ENCODE measurements around the gene TSC2. TPM values are rescaled to one million over a fixed set of nuclear protein-coding genes. Genes with fewer than 3 reads are reported as not detected.

TSC2 gene
- total and polyA plus RNA-seq, 9 of the 15 experiments (the other 6 are each of a cell fraction or from before 2014, with no cell fraction given) = 1.3 to 68.1 (median 16.6) TPM

DNA sequence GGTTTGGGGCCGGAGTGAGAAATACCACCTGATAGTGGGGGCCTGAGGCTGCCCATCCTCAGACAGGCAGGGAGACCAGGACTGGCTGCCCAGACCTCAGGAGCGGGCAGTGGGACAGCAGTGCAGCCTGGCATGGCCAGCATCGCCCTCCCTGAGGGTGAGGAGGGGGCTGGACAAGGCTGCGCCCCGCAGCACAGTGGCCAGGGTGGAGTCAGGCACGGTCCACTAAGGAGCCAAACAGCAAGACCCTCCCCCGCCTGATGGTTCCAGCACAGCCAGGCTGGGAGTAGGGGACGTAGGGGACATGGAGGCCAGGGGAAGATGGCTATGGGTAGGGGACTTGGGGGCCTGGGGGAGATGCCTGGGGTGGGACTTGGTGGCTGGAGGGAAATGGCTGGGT, 41.5 kb upstream of the TSC2 start:
- FAIRE-seq = no peak
- Histone ChIP-seq H3K9me1 (ENCODE audit: control insufficient read depth, insufficient read depth, low read length) (peaks cover 19% of the 10 kb centered on the region), H4K20me1 (replicated peaks; ENCODE audit: control insufficient read depth, insufficient read depth, low read length) (peaks cover 46% of the 10 kb centered on the region), H3K79me2 (ENCODE audit: control insufficient read depth, insufficient read depth, low read length) (peaks cover 83% of the 10 kb centered on the region), H3K4me2 (ENCODE audit: insufficient read depth, low read length) (no peak overlapping the region), H3K4me1 (replicated peaks in 1 of 2; ENCODE audit: control insufficient read depth in 2 of 2, insufficient read depth in 2 of 2, low read length in 2 of 2) (peaks cover 27 to 93% of the 10 kb centered on the region in 2 experiments), H2AFZ (ENCODE audit: low read depth, low read length) (no peak overlapping the region), H3K36me3 (ENCODE audit: control insufficient read depth, insufficient read depth, low read length) (peaks cover 66% of the 10 kb centered on the region; the same call in 2 of the 3 replicates), H3K4me3 (no peak overlapping the region), H3K9me3 (replicated peaks; ENCODE audit: control insufficient read depth, insufficient read depth, low read depth, low read length) (no peaks in the 10 kb centered on the region), H3K27ac (ENCODE audit: extremely low read depth, low read depth, low read length) (no peak overlapping the region), H3K9ac (ENCODE audit: insufficient read depth in 1 of 2, low read depth in 2 of 2, low read length in 2 of 2) (peak overlapping the region in 1 of 2 experiments; percentile 99; a peak in 2 of 4 replicates), H3K27me3 (ENCODE audit: control insufficient read depth in 2 of 2, insufficient read depth in 2 of 2, low read length in 2 of 2) (no peaks in the 10 kb centered on the region)
- ATAC-seq = no peak
- no TSS peak for BruUV-seq (replicated peaks)
- POLR2A ChIA-PET = interaction anchor here (0.6 to 1.1 kb wide), 2 partner anchors 141 to 145 kb away, joined by 3 read pairs; no protein-coding TSS in a partner anchor
- TF ChIP-seq POLR3G (IDR thresholded peaks at IDR 0.05; ENCODE audit: extremely low read depth, insufficient read length, insufficient replicate concordance) = no peak
- TF ChIP-seq BRCA1 (IDR thresholded peaks at IDR 0.05) = no peak
- no peak for TF ChIP-seq BRCA1 (CRISPR knock-in tag; IDR thresholded peaks at IDR 0.05)
- TF ChIP-seq POLR2AphosphoS5 (IDR thresholded peaks at IDR 0.05; ENCODE audit: control insufficient read depth, insufficient read depth, low read depth, low read length) = 0 out of 2 replicates have a peak, but pooled peaks have one; percentile 1
- no peak for TF ChIP-seq HDAC6 (IDR thresholded peaks at IDR 0.05; ENCODE audit: low read depth, low read length)
- no peak for TF ChIP-seq ZNF143 (CRISPR knock-in tag; IDR thresholded peaks at IDR 0.05)
- intact Hi-C loops (cut with micrococcal nuclease) = no loop called here
- in situ Hi-C loops (cut with MboI) = no loop called here
- WGBS (ENCODE audit: insufficient coverage, low coverage, missing lambda C conversion rate) = 86% methylated on average over 7 of the region's 8 CpGs
- DNase-seq (ENCODE audit: extremely low read depth in 1 of 4, low spot score in 3 of 4) = no peak
- CTCF ChIA-PET (ENCODE audit: low intra/inter-chr PET ratio) = no interaction called here

Measured in K562 (cell line).